ENCODE results near the gene SLC29A3. TPM values are rescaled to one million over a fixed set of nuclear protein-coding genes. Genes with fewer than 3 reads are reported as not detected.

Gene SLC29A3
- total RNA-seq, 1 donor from 2014 or later, result 1.7 TPM

DNA sequence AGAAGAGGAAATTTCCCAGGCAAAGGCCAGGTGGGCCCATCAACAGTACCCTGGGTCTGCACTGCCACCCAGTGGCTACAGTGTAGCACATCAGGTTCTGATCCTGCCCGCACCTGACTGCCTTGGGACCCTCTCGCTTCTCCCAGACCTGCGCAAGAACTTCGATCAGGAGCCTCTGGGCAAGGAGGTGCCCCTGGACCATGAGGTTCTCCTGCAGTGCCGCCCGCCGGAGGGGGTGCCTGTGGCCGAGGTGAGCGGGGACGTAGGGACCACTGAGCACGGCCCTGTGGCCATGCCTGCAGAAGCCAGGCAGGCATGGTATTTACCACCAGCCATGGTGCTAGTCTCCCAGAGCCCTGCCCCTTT is 33.9 kb upstream of the SLC29A3 start:
- Histone ChIP-seq H3K36me3 (peaks cover 64% of the 10 kb centered on the region), H3K4me1 (peaks cover 5% of the 10 kb centered on the region), H3K27me3 (ENCODE audit: low read depth) (no peaks in the 10 kb centered on the region), H3K27ac (replicated peaks) (no peak overlapping the region), H3K4me3 (no peak overlapping the region), H3K9me3 (replicated peaks) (no peaks in the 10 kb centered on the region)
- DNase-seq, result no peak
- intact Hi-C loops (cut with micrococcal nuclease), result loop anchor here (10.0 kb wide), 1 partner anchor 360 kb away; no protein-coding TSS in a partner anchor
- TF ChIP-seq, protein P1, sequence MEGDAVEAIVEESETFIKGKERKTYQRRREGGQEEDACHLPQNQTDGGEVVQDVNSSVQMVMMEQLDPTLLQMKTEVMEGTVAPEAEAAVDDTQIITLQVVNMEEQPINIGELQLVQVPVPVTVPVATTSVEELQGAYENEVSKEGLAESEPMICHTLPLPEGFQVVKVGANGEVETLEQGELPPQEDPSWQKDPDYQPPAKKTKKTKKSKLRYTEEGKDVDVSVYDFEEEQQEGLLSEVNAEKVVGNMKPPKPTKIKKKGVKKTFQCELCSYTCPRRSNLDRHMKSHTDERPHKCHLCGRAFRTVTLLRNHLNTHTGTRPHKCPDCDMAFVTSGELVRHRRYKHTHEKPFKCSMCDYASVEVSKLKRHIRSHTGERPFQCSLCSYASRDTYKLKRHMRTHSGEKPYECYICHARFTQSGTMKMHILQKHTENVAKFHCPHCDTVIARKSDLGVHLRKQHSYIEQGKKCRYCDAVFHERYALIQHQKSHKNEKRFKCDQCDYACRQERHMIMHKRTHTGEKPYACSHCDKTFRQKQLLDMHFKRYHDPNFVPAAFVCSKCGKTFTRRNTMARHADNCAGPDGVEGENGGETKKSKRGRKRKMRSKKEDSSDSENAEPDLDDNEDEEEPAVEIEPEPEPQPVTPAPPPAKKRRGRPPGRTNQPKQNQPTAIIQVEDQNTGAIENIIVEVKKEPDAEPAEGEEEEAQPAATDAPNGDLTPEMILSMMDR (IDR thresholded peaks at IDR 0.05; ENCODE audit: borderline replicate concordance), result peak; percentile 83

GRCh38 chr10:71285986-71286385 is 33.1 kb upstream of the SLC29A3 start:
- Histone ChIP-seq H3K27ac (replicated peaks) (no peak overlapping the region), H3K9me3 (replicated peaks) (no peaks in the 10 kb centered on the region), H3K4me1 (peaks cover 12% of the 10 kb centered on the region), H3K27me3 (ENCODE audit: low read depth) (no peaks in the 10 kb centered on the region), H3K36me3 (peaks cover 64% of the 10 kb centered on the region), H3K4me3 (no peak overlapping the region)
- TF ChIP-seq, protein P1 (IDR thresholded peaks at IDR 0.05; ENCODE audit: borderline replicate concordance), result no peak
- no peak for DNase-seq
- intact Hi-C loops (cut with micrococcal nuclease), result loop anchor here (10.0 kb wide), 1 partner anchor 361 kb away; no protein-coding TSS in a partner anchor

GRCh38 chr10:71286521-71287294 is 32.4 kb upstream of the SLC29A3 start:
- TF ChIP-seq, protein P1 (IDR thresholded peaks at IDR 0.05; ENCODE audit: borderline replicate concordance), result no peak
- H3K4me1 ChIP-seq, result peaks cover 12% of the 10 kb centered on the region
- no peak overlapping the region for H3K4me3 ChIP-seq
- H3K27ac ChIP-seq (replicated peaks), result no peak overlapping the region
- peaks cover 64% of the 10 kb centered on the region for H3K36me3 ChIP-seq
- no peaks in the 10 kb centered on the region for H3K27me3 ChIP-seq (ENCODE audit: low read depth)
- intact Hi-C loops (cut with micrococcal nuclease), result loop anchor here (10.0 kb wide), 1 partner anchor 362 kb away; no protein-coding TSS in a partner anchor
- no peak for DNase-seq
- no peaks in the 10 kb centered on the region for H3K9me3 ChIP-seq (replicated peaks)

- TF ChIP-seq, protein P1 (IDR thresholded peaks at IDR 0.05; ENCODE audit: borderline replicate concordance), result no peak
- no peaks in the 10 kb centered on the region for H3K27me3 ChIP-seq (ENCODE audit: low read depth)
- intact Hi-C loops (cut with micrococcal nuclease), result loop anchor here (10.0 kb wide), 1 partner anchor 363 kb away; no protein-coding TSS in a partner anchor
- peaks cover 64% of the 10 kb centered on the region for H3K36me3 ChIP-seq
- DNase-seq, result no peak
- no peak overlapping the region for H3K4me3 ChIP-seq
- no peak overlapping the region for H3K27ac ChIP-seq (replicated peaks)
- H3K4me1 ChIP-seq, result peaks cover 12% of the 10 kb centered on the region
- H3K9me3 ChIP-seq (replicated peaks), result no peaks in the 10 kb centered on the region
These were observed 31.6 kb upstream of the SLC29A3 start for GRCh38 chr10:71287456-71287855.

DNA sequence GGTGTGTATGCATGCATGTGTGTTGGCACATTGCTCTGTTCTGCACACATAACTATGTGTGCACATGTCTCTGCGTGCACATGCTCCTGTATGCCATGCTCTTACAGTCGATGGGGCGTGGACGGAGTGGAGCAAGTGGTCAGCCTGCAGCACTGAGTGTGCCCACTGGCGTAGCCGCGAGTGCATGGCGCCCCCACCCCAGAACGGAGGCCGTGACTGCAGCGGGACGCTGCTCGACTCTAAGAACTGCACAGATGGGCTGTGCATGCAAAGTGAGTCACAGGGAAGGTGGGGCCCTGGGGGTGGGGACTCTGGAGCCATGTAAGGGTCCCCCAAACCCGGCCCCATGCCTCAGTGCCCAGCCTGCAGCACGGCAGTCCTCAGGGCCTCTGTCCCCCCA is 30.6 kb upstream of the SLC29A3 start:
- Histone ChIP-seq H3K36me3 (peaks cover 71% of the 10 kb centered on the region), H3K27ac (replicated peaks) (no peak overlapping the region), H3K27me3 (ENCODE audit: low read depth) (no peaks in the 10 kb centered on the region), H3K4me3 (no peak overlapping the region), H3K4me1 (peaks cover 12% of the 10 kb centered on the region), H3K9me3 (replicated peaks) (no peaks in the 10 kb centered on the region)
- TF ChIP-seq, protein P1 (IDR thresholded peaks at IDR 0.05; ENCODE audit: borderline replicate concordance), result no peak
- intact Hi-C loops (cut with micrococcal nuclease), result loop anchor here (10.0 kb wide), 1 partner anchor 364 kb away; no protein-coding TSS in a partner anchor
- DNase-seq, result no peak

Measured in left ventricle myocardium inferior (tissue), 1 donor.